ENCODE data around the gene BRSK1.

BRSK1 gene

GRCh38 chr19:55254625-55254977, 29.2 kb upstream of the BRSK1 start:
- no peak for DNase-seq

- DNase-seq, result peak; percentile 56
Measured at GRCh38 chr19:55255618-55256423, 28.0 kb upstream of the BRSK1 start.

- DNase-seq, result peak; percentile 54
Measured at GRCh38 chr19:55256562-55257460, 27.0 kb upstream of the BRSK1 start.

- DNase-seq, result peak; percentile 51
Measured at GRCh38 chr19:55257461-55258420, 26.1 kb upstream of the BRSK1 start.

GRCh38 chr19:55258476-55258827, 25.3 kb upstream of the BRSK1 start:
- DNase-seq, result no peak

GRCh38 chr19:55258828-55259539, 24.8 kb upstream of the BRSK1 start, which contains the start of gene PPP6R1:
Gene PPP6R1, minus strand, starts transcription at chr19:55259017. Its CDS starts 11,914 bp downstream, at chr19:55247103.
- DNase-seq, result peak; percentile 98

- DNase-seq, result no peak
Measured at GRCh38 chr19:55259540-55260210, 24.1 kb upstream of the BRSK1 start.

GRCh38 chr19:55261671-55262126, 22.1 kb upstream of the BRSK1 start:
- no peak for DNase-seq

- DNase-seq, result no peak
Measured at GRCh38 chr19:55262359-55262758, 21.4 kb upstream of the BRSK1 start.

GRCh38 chr19:55264531-55264930, 19.3 kb upstream of the BRSK1 start:
- no peak for DNase-seq

- DNase-seq, result no peak
Measured at GRCh38 chr19:55265173-55265572, 18.6 kb upstream of the BRSK1 start.

GRCh38 chr19:55265723-55266386, 17.9 kb upstream of the BRSK1 start:
- DNase-seq, result no peak

- DNase-seq, result no peak
Measured at GRCh38 chr19:55266404-55266803, 17.4 kb upstream of the BRSK1 start.

GRCh38 chr19:55266840-55267239, 17.0 kb upstream of the BRSK1 start:
- no peak for DNase-seq

- DNase-seq, result no peak
Measured at GRCh38 chr19:55269299-55269698, 14.5 kb upstream of the BRSK1 start.

GRCh38 chr19:55270172-55270942, 13.4 kb upstream of the BRSK1 start:
- peak; percentile 16 for DNase-seq

- DNase-seq, result no peak
Measured at GRCh38 chr19:55272142-55272541, 11.7 kb upstream of the BRSK1 start.

- DNase-seq, result no peak
Measured at GRCh38 chr19:55273978-55274707, 9.7 kb upstream of the BRSK1 start.

Data from hematopoietic multipotent progenitor cell treated with erythropoietin and hydrocortisone succinate and interleukin-3 and kit ligand, for 6 days (in vitro differentiated cells).